Measurements from ENCODE around the gene KMT2A.

Gene KMT2A

GRCh38 chr11:118488480-118489109 is 52.3 kb downstream of the KMT2A start:
- H3K4me3 Mint-ChIP-seq, result no peak overlapping the region
- peaks cover 41% of the 10 kb centered on the region for H3K36me3 Mint-ChIP-seq (ENCODE audit: low read depth)
- ATAC-seq, result peak; percentile 68
- peak overlapping the region; percentile 62 for H3K27ac Mint-ChIP-seq
- no peaks in the 10 kb centered on the region for H3K9me3 Mint-ChIP-seq
- H3K27me3 Mint-ChIP-seq, result no peaks in the 10 kb centered on the region
- peaks cover 11% of the 10 kb centered on the region for H3K4me1 Mint-ChIP-seq
- DNase-seq, result peak; percentile 80

DNA sequence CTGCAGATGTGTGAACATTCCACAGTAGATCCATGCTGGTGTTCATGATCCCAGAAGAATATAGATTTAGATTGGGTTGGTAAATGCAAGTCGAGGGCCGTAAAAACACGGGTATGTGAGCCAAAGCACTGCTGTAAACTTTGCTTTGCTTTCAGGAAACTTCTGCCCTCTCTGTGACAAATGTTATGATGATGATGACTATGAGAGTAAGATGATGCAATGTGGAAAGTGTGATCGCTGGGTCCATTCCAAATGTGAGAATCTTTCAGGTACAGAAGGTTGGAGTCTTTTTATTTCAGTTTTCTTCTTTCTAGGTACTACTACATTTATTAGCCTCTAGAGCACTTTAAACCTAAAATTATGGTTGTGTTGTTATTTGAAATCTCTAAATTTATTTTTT is 54.7 kb downstream of the KMT2A start:
- no peak for DNase-seq
- Mint-ChIP-seq H3K27ac (peak overlapping the region; percentile 87), H3K4me1 (peaks cover 11% of the 10 kb centered on the region), H3K4me3 (peak overlapping the region; percentile 2), H3K36me3 (ENCODE audit: low read depth) (peaks cover 46% of the 10 kb centered on the region), H3K9me3 (no peaks in the 10 kb centered on the region), H3K27me3 (no peaks in the 10 kb centered on the region)
- ATAC-seq, result peak; percentile 65

DNA sequence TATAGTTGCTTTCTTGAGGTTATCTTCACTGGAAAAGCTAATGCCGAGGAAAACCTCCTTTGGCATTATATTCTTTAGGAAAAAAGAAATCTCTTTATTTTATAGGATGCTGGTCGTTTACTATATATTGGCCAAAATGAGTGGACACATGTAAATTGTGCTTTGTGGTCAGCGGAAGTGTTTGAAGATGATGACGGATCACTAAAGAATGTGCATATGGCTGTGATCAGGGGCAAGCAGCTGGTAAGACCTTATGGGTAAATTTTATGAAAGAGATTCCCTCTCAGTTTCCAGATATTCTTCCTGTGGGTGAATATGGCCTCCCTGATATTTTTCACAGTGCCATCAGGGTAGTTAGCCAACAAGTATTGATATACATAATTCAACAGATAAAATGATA is 61.5 kb downstream of the KMT2A start:
- no peak for DNase-seq
- no peaks in the 10 kb centered on the region for H3K27me3 Mint-ChIP-seq
- no peak overlapping the region for H3K4me3 Mint-ChIP-seq
- H3K9me3 Mint-ChIP-seq, result no peaks in the 10 kb centered on the region
- peaks cover 55% of the 10 kb centered on the region for H3K36me3 Mint-ChIP-seq (ENCODE audit: low read depth)
- no peaks in the 10 kb centered on the region for H3K4me1 Mint-ChIP-seq
- H3K27ac Mint-ChIP-seq, result no peak overlapping the region
- no peak for ATAC-seq

DNA sequence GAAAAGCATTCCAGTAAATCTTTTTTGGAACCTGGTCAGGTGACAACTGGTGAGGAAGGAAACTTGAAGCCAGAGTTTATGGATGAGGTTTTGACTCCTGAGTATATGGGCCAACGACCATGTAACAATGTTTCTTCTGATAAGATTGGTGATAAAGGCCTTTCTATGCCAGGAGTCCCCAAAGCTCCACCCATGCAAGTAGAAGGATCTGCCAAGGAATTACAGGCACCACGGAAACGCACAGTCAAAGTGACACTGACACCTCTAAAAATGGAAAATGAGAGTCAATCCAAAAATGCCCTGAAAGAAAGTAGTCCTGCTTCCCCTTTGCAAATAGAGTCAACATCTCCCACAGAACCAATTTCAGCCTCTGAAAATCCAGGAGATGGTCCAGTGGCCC is 66.9 kb downstream of the KMT2A start:
- no peak for ATAC-seq
- H3K36me3 Mint-ChIP-seq (ENCODE audit: low read depth), result peaks cover 65% of the 10 kb centered on the region
- no peaks in the 10 kb centered on the region for H3K9me3 Mint-ChIP-seq

GRCh38 chr11:118511601-118512000 is 75.3 kb downstream of the KMT2A start:
- Mint-ChIP-seq H3K27me3 (no peaks in the 10 kb centered on the region), H3K4me3 (no peak overlapping the region), H3K9me3 (no peaks in the 10 kb centered on the region), H3K27ac (no peak overlapping the region), H3K36me3 (ENCODE audit: low read depth) (peaks cover 41% of the 10 kb centered on the region), H3K4me1 (peaks cover 5% of the 10 kb centered on the region)
- ATAC-seq, result no peak
- no peak for DNase-seq

More for the DNA sequence above, 66.9 kb downstream of the KMT2A start:
- no peak for DNase-seq
- Mint-ChIP-seq H3K27me3 (no peaks in the 10 kb centered on the region), H3K4me3 (no peak overlapping the region), H3K4me1 (no peaks in the 10 kb centered on the region), H3K27ac (peak overlapping the region; percentile 63)

GRCh38 chr11:118514103-118514502 is 77.8 kb downstream of the KMT2A start:
- DNase-seq, result no peak
- H3K4me1 Mint-ChIP-seq, result peaks cover 5% of the 10 kb centered on the region
- peak overlapping the region; percentile 8 for H3K27ac Mint-ChIP-seq
- no peaks in the 10 kb centered on the region for H3K9me3 Mint-ChIP-seq
- H3K27me3 Mint-ChIP-seq, result no peaks in the 10 kb centered on the region
- peaks cover 33% of the 10 kb centered on the region for H3K36me3 Mint-ChIP-seq (ENCODE audit: low read depth)
- H3K4me3 Mint-ChIP-seq, result no peak overlapping the region
- no peak for ATAC-seq

DNA sequence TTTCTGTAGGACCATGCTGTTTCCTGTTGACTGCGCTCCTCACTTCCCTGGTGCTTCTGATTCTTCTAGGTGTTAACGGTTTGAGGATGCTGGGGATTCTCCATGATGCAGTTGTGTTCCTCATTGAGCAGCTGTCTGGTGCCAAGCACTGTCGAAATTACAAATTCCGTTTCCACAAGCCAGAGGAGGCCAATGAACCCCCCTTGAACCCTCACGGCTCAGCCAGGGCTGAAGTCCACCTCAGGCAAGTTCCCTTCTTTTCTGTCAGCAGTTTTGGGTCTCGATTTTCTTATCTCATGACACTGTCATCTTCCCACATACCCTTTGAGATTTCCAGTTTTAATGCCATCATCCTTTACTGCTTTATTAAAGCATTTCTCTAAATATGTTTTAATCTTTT is 83.3 kb downstream of the KMT2A start:
- no peak overlapping the region for H3K4me3 Mint-ChIP-seq
- H3K36me3 Mint-ChIP-seq (ENCODE audit: low read depth), result peaks cover 27% of the 10 kb centered on the region
- no peaks in the 10 kb centered on the region for H3K9me3 Mint-ChIP-seq
- DNase-seq, result no peak
- no peaks in the 10 kb centered on the region for H3K27me3 Mint-ChIP-seq
- peak overlapping the region; percentile 50 for H3K27ac Mint-ChIP-seq
- ATAC-seq, result no peak
- no peaks in the 10 kb centered on the region for H3K4me1 Mint-ChIP-seq

GRCh38 chr11:118521892-118522311 is 85.6 kb downstream of the KMT2A start:
- ATAC-seq (no peak), DNase-seq (no peak)
- no peak overlapping the region for H3K27ac Mint-ChIP-seq
- H3K4me3 Mint-ChIP-seq, result no peak overlapping the region
- H3K9me3 Mint-ChIP-seq, result no peaks in the 10 kb centered on the region
- H3K27me3 Mint-ChIP-seq, result no peaks in the 10 kb centered on the region
- H3K4me1 Mint-ChIP-seq, result no peaks in the 10 kb centered on the region
- peaks cover 20% of the 10 kb centered on the region for H3K36me3 Mint-ChIP-seq (ENCODE audit: low read depth)

DNA sequence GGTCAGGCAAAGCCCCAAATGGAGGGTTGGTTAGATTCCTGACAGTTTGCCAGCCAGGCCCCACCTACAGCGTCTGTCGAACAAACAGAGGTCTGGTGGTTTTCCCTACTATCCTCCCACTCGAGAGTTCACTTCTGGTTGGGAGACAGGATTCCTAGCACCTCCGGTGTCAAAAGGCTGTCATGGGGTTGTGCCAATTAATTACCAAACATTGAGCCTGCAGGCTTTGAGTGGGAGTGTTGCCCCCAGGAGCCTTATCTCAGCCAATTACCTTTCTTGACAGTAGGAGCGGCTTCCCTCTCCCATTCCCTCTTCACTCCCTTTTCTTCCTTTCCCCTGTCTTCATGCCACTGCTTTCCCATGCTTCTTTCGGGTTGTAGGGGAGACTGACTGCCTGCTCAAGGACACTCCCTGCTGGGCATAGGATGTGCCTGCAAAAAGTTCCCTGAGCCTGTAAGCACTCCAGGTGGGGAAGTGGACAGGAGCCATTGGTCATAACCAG is 86.3 kb downstream of the KMT2A start:
- Mint-ChIP-seq H3K27ac (no peak overlapping the region), H3K36me3 (ENCODE audit: low read depth) (peaks cover 20% of the 10 kb centered on the region), H3K9me3 (no peaks in the 10 kb centered on the region), H3K27me3 (no peaks in the 10 kb centered on the region), H3K4me3 (no peak overlapping the region), H3K4me1 (no peaks in the 10 kb centered on the region)
- ATAC-seq (no peak), DNase-seq (no peak)

- H3K4me3 Mint-ChIP-seq, result no peak overlapping the region
- no peaks in the 10 kb centered on the region for H3K27me3 Mint-ChIP-seq
- peaks cover 4% of the 10 kb centered on the region for H3K4me1 Mint-ChIP-seq
- ATAC-seq (no peak), DNase-seq (no peak)
- peaks cover 22% of the 10 kb centered on the region for H3K36me3 Mint-ChIP-seq (ENCODE audit: low read depth)
- H3K27ac Mint-ChIP-seq, result no peak overlapping the region
- H3K9me3 Mint-ChIP-seq, result no peaks in the 10 kb centered on the region
These were observed 88.1 kb downstream of the KMT2A start for GRCh38 chr11:118524356-118524755.

GRCh38 chr11:118524757-118525470 is 88.6 kb downstream of the KMT2A start:
- ATAC-seq, result no peak
- no peak overlapping the region for H3K27ac Mint-ChIP-seq
- no peak for DNase-seq
- peaks cover 8% of the 10 kb centered on the region for H3K4me1 Mint-ChIP-seq
- H3K27me3 Mint-ChIP-seq, result no peaks in the 10 kb centered on the region
- no peak overlapping the region for H3K4me3 Mint-ChIP-seq
- H3K9me3 Mint-ChIP-seq, result no peaks in the 10 kb centered on the region
- H3K36me3 Mint-ChIP-seq (ENCODE audit: low read depth), result peaks cover 17% of the 10 kb centered on the region

- peaks cover 9% of the 10 kb centered on the region for H3K36me3 Mint-ChIP-seq (ENCODE audit: low read depth)
- H3K4me1 Mint-ChIP-seq, result peaks cover 17% of the 10 kb centered on the region
- H3K9me3 Mint-ChIP-seq, result no peaks in the 10 kb centered on the region
- H3K27me3 Mint-ChIP-seq, result no peaks in the 10 kb centered on the region
- H3K4me3 Mint-ChIP-seq, result no peak overlapping the region
- H3K27ac Mint-ChIP-seq, result no peak overlapping the region
- ATAC-seq (no peak), DNase-seq (no peak)
These were observed 90.4 kb downstream of the KMT2A start for GRCh38 chr11:118526688-118527087.

DNA sequence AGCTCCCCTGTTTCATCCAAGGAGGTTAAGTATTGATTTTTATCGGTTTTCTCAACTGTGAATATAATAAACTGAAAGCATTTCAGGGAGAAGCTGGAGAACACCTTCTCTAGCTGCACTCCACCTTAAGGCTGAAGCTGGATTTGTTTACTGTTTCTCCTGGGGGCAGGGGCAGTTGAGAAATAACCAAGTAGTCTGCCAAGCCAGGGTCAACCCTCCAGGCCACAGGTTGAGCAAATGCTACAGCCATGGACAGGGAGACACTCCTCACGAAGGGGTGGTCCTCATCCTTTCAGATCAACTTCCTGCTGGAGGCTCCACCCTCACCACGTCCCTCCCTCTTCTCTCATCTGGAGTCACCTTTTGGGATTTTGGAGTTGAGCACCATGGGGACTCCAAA is 90.8 kb downstream of the KMT2A start, which contains the start of gene TTC36:
TTC36 (plus strand) TSS at position 366 of the 400 bp plus-strand sequence; CDS start at position 387, 21 bp downstream.
- Mint-ChIP-seq H3K27ac (no peak within 1 kb of the TSS), H3K4me3 (no peak within 1 kb of the TSS), H3K9me3 (no peaks in the 10 kb centered on the region), H3K36me3 (ENCODE audit: low read depth) (peaks cover 9% of the 10 kb centered on the region), H3K4me1 (peaks cover 20% of the 10 kb centered on the region), H3K27me3 (no peaks in the 10 kb centered on the region)
- DNase-seq (no peak), ATAC-seq (no peak)

DNA sequence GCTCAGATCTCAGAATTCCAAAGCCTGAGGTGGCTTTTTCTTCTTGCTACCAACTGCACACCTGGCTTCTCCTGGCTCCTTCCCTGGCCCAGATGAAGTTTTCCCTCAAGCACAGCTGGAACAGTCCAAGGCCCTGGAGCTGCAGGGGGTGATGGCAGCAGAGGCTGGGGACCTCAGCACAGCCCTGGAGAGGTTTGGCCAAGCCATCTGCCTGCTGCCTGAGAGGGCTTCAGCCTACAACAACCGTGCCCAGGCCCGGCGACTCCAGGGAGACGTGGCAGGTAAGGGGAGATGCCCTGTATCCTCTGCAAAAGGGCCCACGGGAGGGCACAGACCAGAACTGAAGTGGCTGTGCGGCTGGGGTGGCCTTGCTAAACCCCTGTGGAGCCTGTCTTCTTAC is 92.2 kb downstream of the KMT2A start:
- no peak for ATAC-seq
- H3K4me3 Mint-ChIP-seq, result no peak overlapping the region

GRCh38 chr11:118529584-118530175 is 93.4 kb downstream of the KMT2A start:
- peak overlapping the region; percentile 89 for H3K4me3 Mint-ChIP-seq
- DNase-seq, result no peak
- ATAC-seq, result no peak
- no peaks in the 10 kb centered on the region for H3K27me3 Mint-ChIP-seq
- peak overlapping the region; percentile 9 for H3K27ac Mint-ChIP-seq
- no peaks in the 10 kb centered on the region for H3K9me3 Mint-ChIP-seq
- H3K36me3 Mint-ChIP-seq (ENCODE audit: low read depth), result peaks cover 6% of the 10 kb centered on the region
- H3K4me1 Mint-ChIP-seq, result peaks cover 20% of the 10 kb centered on the region

More for the DNA sequence above, 92.2 kb downstream of the KMT2A start:
- Mint-ChIP-seq H3K9me3 (no peaks in the 10 kb centered on the region), H3K36me3 (ENCODE audit: low read depth) (peaks cover 6% of the 10 kb centered on the region), H3K27ac (no peak overlapping the region), H3K27me3 (no peaks in the 10 kb centered on the region), H3K4me1 (peaks cover 20% of the 10 kb centered on the region)
- DNase-seq, result no peak

All from activated naive CD8-positive, alpha-beta T cell treated with anti-CD3 and anti-CD28 coated beads, Interleukin-2, amount 50 U/mL, for 24 hours (primary cell).